ENCODE data around the gene LAMA3. TPM values are rescaled to one million over a fixed set of nuclear protein-coding genes. Genes with fewer than 3 reads are reported as not detected.

The LAMA3 gene
- total and polyA plus RNA-seq, 8 donors: 4.3 to 182 (median 26.6) TPM

DNA sequence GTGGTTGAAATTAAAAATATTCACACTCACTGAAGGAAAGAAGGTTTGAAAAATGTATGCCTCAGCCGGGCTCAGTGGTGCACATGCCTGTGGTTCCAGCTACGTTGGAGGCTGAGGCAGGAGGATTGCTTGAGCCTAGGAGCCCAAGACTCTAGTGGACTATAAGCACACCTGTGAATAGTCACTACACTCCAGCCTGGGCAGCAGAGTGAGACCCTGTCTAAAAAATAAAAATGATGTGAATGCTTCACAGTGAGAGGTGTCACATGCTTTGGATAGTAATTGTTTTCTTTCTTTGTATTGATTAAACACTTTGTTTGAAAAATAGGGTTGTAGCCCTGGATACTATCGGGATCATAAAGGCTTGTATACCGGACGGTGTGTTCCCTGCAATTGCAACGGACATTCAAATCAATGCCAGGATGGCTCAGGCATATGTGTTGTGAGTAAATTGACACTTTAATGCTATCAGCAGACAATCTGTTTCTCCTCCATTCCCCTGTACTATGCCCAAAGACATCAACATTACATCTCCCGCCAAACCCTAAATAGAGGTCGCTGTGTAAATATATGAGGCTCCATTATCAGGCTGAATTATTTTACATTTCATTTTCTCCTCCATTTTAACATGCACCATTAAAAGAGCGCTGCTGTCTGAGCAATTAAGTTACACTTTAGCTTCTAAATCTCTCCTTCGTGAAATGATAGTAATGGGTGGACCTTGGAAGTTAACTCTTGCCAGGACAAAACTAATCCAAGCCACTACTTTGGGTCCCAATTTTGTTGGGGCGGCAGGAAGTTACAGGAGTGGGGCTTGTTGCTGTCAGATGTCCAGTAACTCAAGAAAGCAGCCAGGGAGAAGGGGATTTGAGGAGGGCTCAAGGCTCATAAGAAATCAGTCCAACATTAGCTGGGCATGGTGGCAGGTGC is 187.0 kb downstream of the LAMA3 start:
- Histone ChIP-seq H3K4me3 (no peak overlapping the region), H3K27me3 (no peaks in the 10 kb centered on the region), H3K36me3 (peaks cover 0 to 34% (median 11%) of the 10 kb centered on the region in 4 donors), H3K27ac (no peak overlapping the region), H3K4me1 (peaks cover 4 to 23% (median 13%) of the 10 kb centered on the region in 4 donors), H3K9me3 (no peaks in the 10 kb centered on the region)
- 83 to 89% (median 88%) methylated on average over 11 of the region's 11 CpGs for WGBS, 5 donors
- TF ChIP-seq EP300 (IDR thresholded peaks at IDR 0.05) (no peak), POLR2AphosphoS5 (IDR thresholded peaks at IDR 0.05) (no peak), CTCF (IDR thresholded peaks at IDR 0.05) (no peak), POLR2A (IDR thresholded peaks at IDR 0.05) (no peak)
- DNase-seq: no peak
- intact Hi-C loops (cut with DNase I; ENCODE audit: low total_unique reads): no loop called here

DNA sequence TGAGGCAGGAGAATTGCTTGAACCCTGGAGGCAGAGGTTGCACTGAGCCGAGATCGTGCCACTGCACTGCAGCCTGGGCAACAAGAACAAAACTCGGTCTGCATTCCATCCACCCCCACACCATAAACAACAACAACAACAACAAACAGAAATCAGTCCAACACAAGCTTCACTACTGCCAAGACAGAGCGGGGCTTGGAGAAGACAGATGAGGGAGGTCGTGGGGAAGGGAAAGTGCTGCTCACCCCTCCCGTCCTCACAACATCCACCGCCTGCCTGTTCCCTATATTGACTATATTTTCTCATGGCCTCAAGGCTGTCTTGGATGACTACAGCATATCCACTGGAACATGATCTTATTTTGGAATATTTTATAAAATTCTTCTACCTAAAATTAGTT is 187.7 kb downstream of the LAMA3 start:
- no peak for TF ChIP-seq POLR2A (IDR thresholded peaks at IDR 0.05)
- TF ChIP-seq POLR2AphosphoS5 (IDR thresholded peaks at IDR 0.05): no peak
- TF ChIP-seq CTCF (IDR thresholded peaks at IDR 0.05): no peak
- TF ChIP-seq EP300 (IDR thresholded peaks at IDR 0.05): no peak
- 81 to 90% (median 86%) methylated on average over 7 of the region's 7 CpGs for WGBS, 5 donors
- H3K9me3 ChIP-seq: no peaks in the 10 kb centered on the region
- H3K4me1 ChIP-seq: peaks cover 0 to 23% (median 9%) of the 10 kb centered on the region in 4 donors
- H3K27me3 ChIP-seq: no peaks in the 10 kb centered on the region
- peaks cover 0 to 34% (median 11%) of the 10 kb centered on the region in 4 donors for H3K36me3 ChIP-seq
- intact Hi-C loops (cut with DNase I; ENCODE audit: low total_unique reads): no loop called here
- no peak for DNase-seq
- no peak overlapping the region for H3K4me3 ChIP-seq
- H3K27ac ChIP-seq: no peak overlapping the region

DNA sequence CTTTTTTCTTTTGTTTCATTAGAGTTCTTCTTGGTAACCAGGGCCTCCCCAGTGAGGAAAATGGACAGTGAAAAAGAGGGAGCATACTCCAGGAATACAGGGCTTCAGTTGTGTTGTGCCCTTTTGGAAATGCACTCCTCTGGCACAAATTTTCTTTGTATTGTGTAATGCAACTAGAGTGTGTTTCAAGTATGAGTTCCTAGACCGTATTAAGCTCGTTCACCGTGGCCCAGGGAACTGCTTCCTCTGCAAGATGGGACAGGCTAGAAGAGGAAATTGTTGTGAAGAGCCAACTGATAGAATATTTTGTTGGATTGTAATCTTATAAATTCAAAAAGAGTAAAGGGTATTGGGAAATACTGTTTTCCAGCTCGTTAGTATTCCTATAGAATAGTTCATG is 188.1 kb downstream of the LAMA3 start:
- no peaks in the 10 kb centered on the region for H3K9me3 ChIP-seq
- no peak for DNase-seq
- H3K4me3 ChIP-seq: no peak overlapping the region
- peaks cover 0 to 22% (median 7%) of the 10 kb centered on the region in 4 donors for H3K4me1 ChIP-seq
- WGBS, 5 donors: 78 to 86% (median 83%) methylated on average over 4 of the region's 4 CpGs
- intact Hi-C loops (cut with DNase I; ENCODE audit: low total_unique reads): no loop called here
- no peak overlapping the region for H3K27ac ChIP-seq
- H3K27me3 ChIP-seq: no peaks in the 10 kb centered on the region
- no peak for TF ChIP-seq EP300 (IDR thresholded peaks at IDR 0.05)
- TF ChIP-seq CTCF (IDR thresholded peaks at IDR 0.05): no peak
- TF ChIP-seq POLR2A (IDR thresholded peaks at IDR 0.05): no peak
- no peak for TF ChIP-seq POLR2AphosphoS5 (IDR thresholded peaks at IDR 0.05)
- H3K36me3 ChIP-seq: peaks cover 0 to 34% (median 11%) of the 10 kb centered on the region in 4 donors

GRCh38 chr18:23878336-23878900 is 189.2 kb downstream of the LAMA3 start:
- Histone ChIP-seq H3K4me3 (no peak overlapping the region), H3K27ac (no peak overlapping the region), H3K27me3 (no peaks in the 10 kb centered on the region), H3K36me3 (peaks cover 0 to 34% (median 11%) of the 10 kb centered on the region in 4 donors), H3K4me1 (peaks cover 0 to 17% (median 0%) of the 10 kb centered on the region in 4 donors), H3K9me3 (no peaks in the 10 kb centered on the region)
- DNase-seq: no peak
- WGBS, 5 donors: 66 to 82% (median 76%) methylated on average over 11 of the region's 11 CpGs
- no peak for TF ChIP-seq CTCF (IDR thresholded peaks at IDR 0.05)
- no peak for TF ChIP-seq POLR2AphosphoS5 (IDR thresholded peaks at IDR 0.05)
- TF ChIP-seq POLR2A (IDR thresholded peaks at IDR 0.05): no peak
- no peak for TF ChIP-seq EP300 (IDR thresholded peaks at IDR 0.05)
- intact Hi-C loops (cut with DNase I; ENCODE audit: low total_unique reads): no loop called here
